WI38 (cell line): ENCODE results near the gene RRP1B.

Source experiments
- H3K4me3 ChIP-seq: 2 replicates; pipeline ENCODE4 v1.5.1; 2011; ENCODE audit warnings: low read depth, mild to moderate bottlenecking, control low read depth, low read length
- CTCF ChIP-seq: IDR thresholded peaks from 2 replicates; pipeline ENCODE4 v1.5.1; 2012; ENCODE audit warnings: low read depth, mild to moderate bottlenecking, control low read depth, low read length

The RRP1B gene

DNA sequence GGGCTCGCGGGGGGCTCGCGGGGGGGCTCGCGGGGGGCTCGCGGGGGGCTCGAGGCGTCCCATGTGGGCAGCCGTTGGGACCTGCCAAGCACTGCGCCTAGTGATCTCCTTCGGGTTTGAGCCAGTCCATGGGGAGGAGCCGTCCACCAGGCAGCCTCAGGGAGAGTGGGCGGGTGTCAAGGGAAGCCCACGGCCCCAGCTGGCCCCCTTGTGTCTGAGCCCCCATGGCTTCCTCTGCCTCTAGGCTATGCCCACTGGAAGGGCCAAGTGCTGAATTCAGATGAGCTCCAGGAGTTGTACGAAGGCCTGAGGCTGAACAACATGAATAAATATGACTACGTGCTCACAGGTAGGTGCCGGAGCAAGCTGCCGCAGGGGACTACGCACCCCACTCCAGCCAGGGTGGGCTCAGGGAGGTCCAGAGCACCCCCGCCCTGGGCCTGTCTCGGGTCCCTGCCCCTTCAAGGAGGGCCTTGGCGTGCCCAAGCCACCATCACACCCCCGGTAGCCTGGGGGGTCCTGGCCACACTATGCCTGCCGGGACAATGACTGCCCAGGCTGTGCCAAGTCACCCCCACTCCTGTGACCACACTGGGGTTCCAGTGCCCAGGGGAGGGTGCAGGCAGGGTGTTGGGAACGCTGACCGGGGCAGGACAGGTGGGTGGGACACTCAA is 82.2 kb downstream of the RRP1B start:
- no peak overlapping the region for H3K4me3 ChIP-seq
- no peak for TF ChIP-seq CTCF

DNA sequence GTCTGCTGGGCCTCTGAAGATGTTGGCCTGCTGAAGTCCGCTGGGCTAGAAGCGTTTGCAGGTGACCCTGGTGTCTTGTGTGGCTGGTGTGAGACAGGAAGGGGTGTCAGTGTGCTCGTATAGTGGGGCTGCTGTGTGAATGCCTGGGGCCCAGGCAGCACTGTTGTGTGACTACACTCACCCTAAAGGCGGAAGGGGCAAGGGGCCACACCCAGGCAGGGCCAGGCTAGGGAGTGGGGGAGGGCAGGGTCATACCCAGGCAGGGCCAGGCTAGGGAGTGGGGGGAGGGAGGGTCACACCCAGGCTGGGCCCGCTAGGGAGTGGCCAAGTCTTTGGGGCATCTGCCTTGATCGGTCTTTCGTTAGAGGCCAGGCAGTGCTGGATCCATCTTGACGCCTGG is 84.6 kb downstream of the RRP1B start:
- TF ChIP-seq CTCF: no peak

DNA sequence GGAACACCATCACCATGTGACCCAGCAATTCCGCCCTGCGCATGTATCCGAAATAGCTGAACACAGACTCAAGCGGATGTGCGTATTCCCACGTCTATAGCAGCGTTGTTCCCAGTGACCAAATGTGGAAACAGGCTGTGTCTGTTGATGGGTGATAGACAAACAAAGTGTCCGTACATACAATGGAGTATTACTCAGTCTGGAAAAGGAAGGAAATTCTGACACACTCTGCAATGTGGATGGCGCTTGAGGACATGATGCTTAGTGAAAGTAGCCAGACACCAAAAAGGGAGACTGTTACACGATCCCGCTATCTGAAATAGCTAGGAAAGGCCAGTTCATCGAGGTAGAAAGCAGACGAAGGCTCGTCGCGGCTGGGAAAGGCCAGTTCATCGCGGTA is 85.4 kb downstream of the RRP1B start:
- H3K4me3 ChIP-seq: no peak overlapping the region
- TF ChIP-seq CTCF: no peak

More for the DNA sequence above, 84.6 kb downstream of the RRP1B start:
- H3K4me3 ChIP-seq: no peak overlapping the region
